ENCODE measurements around the gene HEXD.

The HEXD gene

DNA sequence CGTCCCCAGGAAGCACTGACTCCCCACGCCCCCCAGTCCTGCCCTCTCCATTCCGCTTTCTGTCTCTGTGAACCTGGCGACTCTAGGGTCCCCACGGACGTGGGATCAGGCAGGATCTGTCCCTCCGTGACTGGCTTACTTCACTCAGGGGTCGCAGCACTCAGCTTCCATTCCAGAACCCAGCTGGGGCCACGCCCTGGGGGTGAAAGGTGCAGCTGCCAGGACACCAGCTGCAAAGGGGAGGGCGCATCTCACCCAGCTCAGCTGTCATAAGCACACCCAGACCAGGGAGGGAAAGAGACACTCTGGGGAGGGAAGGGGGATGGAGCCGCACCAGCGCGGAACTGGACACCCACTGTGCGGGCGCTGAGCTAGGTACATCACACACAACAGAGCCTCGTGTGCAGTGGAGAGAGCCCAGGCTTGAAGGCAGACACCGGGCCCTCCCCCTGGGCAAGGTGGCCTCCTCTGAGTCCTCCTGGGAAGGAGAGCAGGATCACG lies 18.5 kb upstream of the HEXD start:
- no peak for TF ChIP-seq SIN3A (IDR thresholded peaks at IDR 0.05; ENCODE audit: borderline replicate concordance, insufficient read depth, low read length)
- TF ChIP-seq FOXP2 (optimal IDR thresholded peaks at IDR 0.05; ENCODE audit: borderline replicate concordance, extremely low read depth, extremely low read length, insufficient read depth), result no peak
- TF ChIP-seq TAF1 (IDR thresholded peaks at IDR 0.05; ENCODE audit: borderline replicate concordance, insufficient read depth, low read length), result no peak
- no peak for TF ChIP-seq POLR2AphosphoS5 (IDR thresholded peaks at IDR 0.05; ENCODE audit: low read depth, low read length)
- TF ChIP-seq, protein P1, sequence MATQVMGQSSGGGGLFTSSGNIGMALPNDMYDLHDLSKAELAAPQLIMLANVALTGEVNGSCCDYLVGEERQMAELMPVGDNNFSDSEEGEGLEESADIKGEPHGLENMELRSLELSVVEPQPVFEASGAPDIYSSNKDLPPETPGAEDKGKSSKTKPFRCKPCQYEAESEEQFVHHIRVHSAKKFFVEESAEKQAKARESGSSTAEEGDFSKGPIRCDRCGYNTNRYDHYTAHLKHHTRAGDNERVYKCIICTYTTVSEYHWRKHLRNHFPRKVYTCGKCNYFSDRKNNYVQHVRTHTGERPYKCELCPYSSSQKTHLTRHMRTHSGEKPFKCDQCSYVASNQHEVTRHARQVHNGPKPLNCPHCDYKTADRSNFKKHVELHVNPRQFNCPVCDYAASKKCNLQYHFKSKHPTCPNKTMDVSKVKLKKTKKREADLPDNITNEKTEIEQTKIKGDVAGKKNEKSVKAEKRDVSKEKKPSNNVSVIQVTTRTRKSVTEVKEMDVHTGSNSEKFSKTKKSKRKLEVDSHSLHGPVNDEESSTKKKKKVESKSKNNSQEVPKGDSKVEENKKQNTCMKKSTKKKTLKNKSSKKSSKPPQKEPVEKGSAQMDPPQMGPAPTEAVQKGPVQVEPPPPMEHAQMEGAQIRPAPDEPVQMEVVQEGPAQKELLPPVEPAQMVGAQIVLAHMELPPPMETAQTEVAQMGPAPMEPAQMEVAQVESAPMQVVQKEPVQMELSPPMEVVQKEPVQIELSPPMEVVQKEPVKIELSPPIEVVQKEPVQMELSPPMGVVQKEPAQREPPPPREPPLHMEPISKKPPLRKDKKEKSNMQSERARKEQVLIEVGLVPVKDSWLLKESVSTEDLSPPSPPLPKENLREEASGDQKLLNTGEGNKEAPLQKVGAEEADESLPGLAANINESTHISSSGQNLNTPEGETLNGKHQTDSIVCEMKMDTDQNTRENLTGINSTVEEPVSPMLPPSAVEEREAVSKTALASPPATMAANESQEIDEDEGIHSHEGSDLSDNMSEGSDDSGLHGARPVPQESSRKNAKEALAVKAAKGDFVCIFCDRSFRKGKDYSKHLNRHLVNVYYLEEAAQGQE (IDR thresholded peaks at IDR 0.05; ENCODE audit: insufficient read depth in 1 of 2, low read depth in 2 of 2, low read length in 2 of 2), result no peak

DNA sequence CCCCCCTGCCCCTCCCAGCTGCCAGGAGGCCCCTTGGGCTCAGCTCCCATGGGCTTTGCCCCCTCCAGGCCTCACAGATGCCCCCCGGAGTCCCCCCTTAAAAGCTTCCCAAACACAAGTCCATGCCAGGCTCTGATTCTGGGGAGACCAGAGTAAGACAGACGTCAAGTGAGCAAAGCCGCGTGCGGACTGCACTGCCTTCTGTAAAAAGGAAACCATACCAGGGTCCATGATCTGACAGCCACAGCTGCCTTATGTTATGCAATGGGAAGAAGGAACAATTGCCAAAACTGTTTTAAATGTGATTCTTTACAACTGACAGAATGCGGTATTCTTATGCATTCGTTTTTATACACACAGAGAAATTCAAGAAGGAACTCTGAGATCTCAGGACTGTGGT lies 17.9 kb upstream of the HEXD start:
- TF ChIP-seq FOXP2 (optimal IDR thresholded peaks at IDR 0.05; ENCODE audit: borderline replicate concordance, extremely low read depth, extremely low read length, insufficient read depth), result no peak
- TF ChIP-seq SIN3A (IDR thresholded peaks at IDR 0.05; ENCODE audit: borderline replicate concordance, insufficient read depth, low read length), result no peak
- TF ChIP-seq, protein P1 (IDR thresholded peaks at IDR 0.05; ENCODE audit: insufficient read depth in 1 of 2, low read depth in 2 of 2, low read length in 2 of 2), result no peak
- no peak for TF ChIP-seq POLR2AphosphoS5 (IDR thresholded peaks at IDR 0.05; ENCODE audit: low read depth, low read length)
- no peak for TF ChIP-seq TAF1 (IDR thresholded peaks at IDR 0.05; ENCODE audit: borderline replicate concordance, insufficient read depth, low read length)

- TF ChIP-seq SIN3A (IDR thresholded peaks at IDR 0.05; ENCODE audit: borderline replicate concordance, insufficient read depth, low read length), result no peak
- no peak for TF ChIP-seq TAF1 (IDR thresholded peaks at IDR 0.05; ENCODE audit: borderline replicate concordance, insufficient read depth, low read length)
- TF ChIP-seq POLR2AphosphoS5 (IDR thresholded peaks at IDR 0.05; ENCODE audit: low read depth, low read length), result no peak
- TF ChIP-seq FOXP2 (optimal IDR thresholded peaks at IDR 0.05; ENCODE audit: borderline replicate concordance, extremely low read depth, extremely low read length, insufficient read depth), result no peak
- TF ChIP-seq, protein P1 (IDR thresholded peaks at IDR 0.05; ENCODE audit: insufficient read depth in 1 of 2, low read depth in 2 of 2, low read length in 2 of 2), result no peak
Measured at GRCh38 chr17:82400830-82401229, 17.3 kb upstream of the HEXD start.

DNA sequence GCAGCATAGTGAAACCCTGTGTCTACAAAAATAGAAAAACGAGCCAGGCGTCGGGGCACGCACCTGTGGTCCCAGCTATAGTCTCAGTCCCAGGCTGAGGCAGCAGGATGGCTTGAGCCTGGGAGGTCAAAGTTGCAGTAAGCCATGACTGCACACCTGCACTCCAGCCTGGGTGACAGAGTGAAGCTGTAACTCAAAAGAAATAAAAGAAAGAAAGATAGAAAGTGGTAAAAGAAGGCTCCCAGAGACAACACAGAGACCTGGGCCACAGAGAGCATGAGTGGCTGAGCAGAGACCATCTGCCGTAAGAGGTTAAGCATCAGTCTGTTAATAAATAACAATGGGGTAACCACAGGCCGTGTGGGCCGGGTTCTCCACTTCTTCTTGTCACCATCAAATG lies 15.3 kb upstream of the HEXD start:
- TF ChIP-seq POLR2AphosphoS5 (IDR thresholded peaks at IDR 0.05; ENCODE audit: low read depth, low read length) (no peak), TAF1 (IDR thresholded peaks at IDR 0.05; ENCODE audit: borderline replicate concordance, insufficient read depth, low read length) (no peak), FOXP2 (optimal IDR thresholded peaks at IDR 0.05; ENCODE audit: borderline replicate concordance, extremely low read depth, extremely low read length, insufficient read depth) (no peak), SIN3A (IDR thresholded peaks at IDR 0.05; ENCODE audit: borderline replicate concordance, insufficient read depth, low read length) (no peak)
- TF ChIP-seq, protein P1 (IDR thresholded peaks at IDR 0.05; ENCODE audit: insufficient read depth in 1 of 2, low read depth in 2 of 2, low read length in 2 of 2), result no peak
